ENCODE data around the gene RXRB.
A peak's percentile ranks its signal among the peaks of the same experiment; 100 is the strongest.

RXRB gene

GRCh38 chr6:33212857-33213165 lies 12.3 kb upstream of the RXRB start:
- Histone ChIP-seq H3K4me3 (ENCODE audit: low read length, poor library complexity, severe bottlenecking) (no peak overlapping the region), H3K4me2 (ENCODE audit: low read depth, low read length, poor library complexity, severe bottlenecking) (no peak overlapping the region), H3K9ac (ENCODE audit: low read depth, low read length, poor library complexity, severe bottlenecking) (no peak overlapping the region), H3K4me1 (ENCODE audit: insufficient read depth, low read length, poor library complexity, severe bottlenecking) (peaks cover 10% of the 10 kb centered on the region), H3F3A (ENCODE audit: low read depth) (no peaks in the 10 kb centered on the region), H3K27me3 (ENCODE audit: insufficient read depth, low read length, poor library complexity, severe bottlenecking) (no peaks in the 10 kb centered on the region), H3K9me2 (replicated peaks; ENCODE audit: low read depth, low read length) (no peaks in the 10 kb centered on the region), H3K79me2 (ENCODE audit: insufficient read depth, low read length) (peaks cover 9% of the 10 kb centered on the region; the same call in 1 of the 2 replicates), H3K36me3 (ENCODE audit: insufficient read depth, low read length) (no peaks in the 10 kb centered on the region), H4K20me1 (ENCODE audit: insufficient read depth, low read length, poor library complexity, severe bottlenecking) (no peaks in the 10 kb centered on the region), H2AFZ (ENCODE audit: low read length) (no peak overlapping the region), H3K9me3 (ENCODE audit: insufficient read depth, low read depth, low read length) (no peaks in the 10 kb centered on the region)
- no peak for TF ChIP-seq EZH2phosphoT487 (IDR thresholded peaks at IDR 0.05; ENCODE audit: borderline replicate concordance)
- no peak for TF ChIP-seq CTCF (conservative IDR thresholded peaks at IDR 0.05; ENCODE audit: low read length)

- H3K79me2 ChIP-seq (ENCODE audit: insufficient read depth, low read length) = peaks cover 12% of the 10 kb centered on the region; the same call in 1 of the 2 replicates
- TF ChIP-seq EZH2phosphoT487 (IDR thresholded peaks at IDR 0.05; ENCODE audit: borderline replicate concordance) = no peak
- TF ChIP-seq CTCF (conservative IDR thresholded peaks at IDR 0.05; ENCODE audit: low read length) = 0 out of 2 replicates have a peak, but pooled peaks have one; percentile 15
Measured at GRCh38 chr6:33211666-33212422, 11.4 kb upstream of the RXRB start.

GRCh38 chr6:33211136-33211535 lies 10.7 kb upstream of the RXRB start:
- Histone ChIP-seq H3F3A (ENCODE audit: low read depth) (no peaks in the 10 kb centered on the region), H3K79me2 (ENCODE audit: insufficient read depth, low read length) (peaks cover 12% of the 10 kb centered on the region; the same call in 1 of the 2 replicates), H3K27me3 (ENCODE audit: insufficient read depth, low read length, poor library complexity, severe bottlenecking) (no peaks in the 10 kb centered on the region), H3K4me1 (ENCODE audit: insufficient read depth, low read length, poor library complexity, severe bottlenecking) (peaks cover 13% of the 10 kb centered on the region), H3K9me3 (ENCODE audit: insufficient read depth, low read depth, low read length) (no peaks in the 10 kb centered on the region), H3K9me2 (replicated peaks; ENCODE audit: low read depth, low read length) (no peaks in the 10 kb centered on the region), H3K4me3 (ENCODE audit: low read length, poor library complexity, severe bottlenecking) (no peak overlapping the region), H3K9ac (ENCODE audit: low read depth, low read length, poor library complexity, severe bottlenecking) (no peak overlapping the region), H2AFZ (ENCODE audit: low read length) (no peak overlapping the region), H3K4me2 (ENCODE audit: low read depth, low read length, poor library complexity, severe bottlenecking) (no peak overlapping the region), H3K36me3 (ENCODE audit: insufficient read depth, low read length) (no peaks in the 10 kb centered on the region), H4K20me1 (ENCODE audit: insufficient read depth, low read length, poor library complexity, severe bottlenecking) (no peaks in the 10 kb centered on the region)
- TF ChIP-seq EZH2phosphoT487 (IDR thresholded peaks at IDR 0.05; ENCODE audit: borderline replicate concordance) (no peak), CTCF (conservative IDR thresholded peaks at IDR 0.05; ENCODE audit: low read length) (no peak)

More at GRCh38 chr6:33211666-33212422, 11.4 kb upstream of the RXRB start:
- Histone ChIP-seq H3K4me3 (ENCODE audit: low read length, poor library complexity, severe bottlenecking) (no peak overlapping the region), H3K4me1 (ENCODE audit: insufficient read depth, low read length, poor library complexity, severe bottlenecking) (peaks cover 13% of the 10 kb centered on the region), H2AFZ (ENCODE audit: low read length) (no peak overlapping the region), H3K9ac (ENCODE audit: low read depth, low read length, poor library complexity, severe bottlenecking) (no peak overlapping the region), H3K36me3 (ENCODE audit: insufficient read depth, low read length) (no peaks in the 10 kb centered on the region), H3F3A (ENCODE audit: low read depth) (no peaks in the 10 kb centered on the region), H3K9me2 (replicated peaks; ENCODE audit: low read depth, low read length) (no peaks in the 10 kb centered on the region), H4K20me1 (ENCODE audit: insufficient read depth, low read length, poor library complexity, severe bottlenecking) (no peaks in the 10 kb centered on the region), H3K9me3 (ENCODE audit: insufficient read depth, low read depth, low read length) (no peaks in the 10 kb centered on the region), H3K4me2 (ENCODE audit: low read depth, low read length, poor library complexity, severe bottlenecking) (no peak overlapping the region), H3K27me3 (ENCODE audit: insufficient read depth, low read length, poor library complexity, severe bottlenecking) (no peaks in the 10 kb centered on the region)
